ENCODE results near the gene IL23R.

Gene IL23R

GRCh38 chr1:67250051-67250653 is 83.9 kb downstream of the IL23R start:
- DNase-seq, result no peak

- no peak for DNase-seq
These were observed 90.3 kb downstream of the IL23R start for GRCh38 chr1:67256291-67257172.

GRCh38 chr1:67257173-67257535 is 90.9 kb downstream of the IL23R start:
- DNase-seq, result no peak

GRCh38 chr1:67261680-67262079 is 95.4 kb downstream of the IL23R start:
- DNase-seq, result no peak

- no peak for DNase-seq
These were observed 96.5 kb downstream of the IL23R start for GRCh38 chr1:67262735-67263134.

- no peak for DNase-seq
These were observed 97.9 kb downstream of the IL23R start for GRCh38 chr1:67264152-67264551.

GRCh38 chr1:67264899-67265298 is 98.6 kb downstream of the IL23R start:
- no peak for DNase-seq

GRCh38 chr1:67269061-67269460 is 102.8 kb downstream of the IL23R start:
- no peak for DNase-seq

- DNase-seq, result no peak
These were observed 104.3 kb downstream of the IL23R start for GRCh38 chr1:67270541-67270940.

- no peak for DNase-seq
These were observed 107.3 kb downstream of the IL23R start for GRCh38 chr1:67273591-67273990.

- DNase-seq, result no peak
These were observed 108.5 kb downstream of the IL23R start for GRCh38 chr1:67274623-67275325.

- no peak for DNase-seq
These were observed 114.4 kb downstream of the IL23R start for GRCh38 chr1:67280696-67281095.

GRCh38 chr1:67281244-67281643 is 115.0 kb downstream of the IL23R start:
- no peak for DNase-seq

- DNase-seq, result no peak
These were observed 119.7 kb downstream of the IL23R start for GRCh38 chr1:67285780-67286488.

GRCh38 chr1:67290236-67290635 is 124.0 kb downstream of the IL23R start:
- no peak for DNase-seq

- DNase-seq, result no peak
These were observed 128.8 kb downstream of the IL23R start for GRCh38 chr1:67294836-67295617.

GRCh38 chr1:67298762-67299161 is 132.5 kb downstream of the IL23R start:
- DNase-seq, result no peak

GRCh38 chr1:67299296-67299695 is 133.0 kb downstream of the IL23R start:
- DNase-seq, result no peak

GRCh38 chr1:67300561-67300960 is 134.3 kb downstream of the IL23R start:
- DNase-seq, result no peak

- no peak for DNase-seq
These were observed 137.8 kb downstream of the IL23R start for GRCh38 chr1:67304023-67304422.

- DNase-seq, result no peak
These were observed 140.3 kb downstream of the IL23R start for GRCh38 chr1:67306547-67306946.
